Kidney tubule cell (primary cell): ENCODE measurements around the gene PTPN5.

Experiments used
- DNase-seq: peaks from one replicate; pipeline ENCODE4 v3.0.0-alpha.2; 2018; ENCODE audit warnings: low spot score

PTPN5 gene

GRCh38 chr11:18773104-18773503 is 18.5 kb downstream of the PTPN5 start:
- DNase-seq: no peak

GRCh38 chr11:18772211-18772610 is 19.4 kb downstream of the PTPN5 start:
- DNase-seq: peak; percentile 4

DNA sequence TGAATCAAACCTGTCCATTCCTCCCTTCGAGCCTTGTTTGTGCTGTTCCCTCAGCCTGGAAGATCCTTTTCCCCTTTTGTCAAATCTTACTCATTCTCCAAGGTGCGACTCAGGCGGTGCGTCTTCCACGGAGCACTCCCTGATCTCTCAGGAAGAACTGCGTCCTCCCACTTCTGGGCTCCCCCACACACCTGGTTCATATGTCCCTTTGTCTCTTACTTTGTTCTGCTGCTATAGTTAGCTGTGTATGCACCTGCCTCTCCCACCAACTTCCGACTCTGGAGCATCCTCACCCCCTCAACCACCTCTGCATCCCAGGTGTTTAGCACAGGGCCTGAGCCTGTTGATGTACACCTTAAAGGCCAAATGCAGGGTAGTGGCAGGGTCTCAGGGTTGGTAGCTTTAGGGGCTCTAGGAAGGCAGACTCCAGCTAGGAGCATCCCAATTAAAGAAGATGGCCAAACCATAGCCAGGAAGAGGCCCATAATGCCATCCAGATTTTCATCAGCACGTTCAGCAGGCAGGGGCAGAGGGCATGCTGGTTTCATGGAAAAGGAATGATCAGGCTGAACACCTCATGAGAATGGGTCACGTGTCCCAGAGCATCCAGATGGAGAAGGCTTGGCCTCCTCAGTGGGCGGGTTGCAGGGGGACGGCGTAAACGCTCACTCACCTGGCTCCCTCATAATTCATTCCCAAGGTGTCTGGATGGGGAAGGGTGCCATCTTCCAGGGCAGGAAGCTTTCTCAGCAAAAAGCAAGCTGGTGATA is 20.1 kb downstream of the PTPN5 start:
- DNase-seq: peak; percentile 84

DNA sequence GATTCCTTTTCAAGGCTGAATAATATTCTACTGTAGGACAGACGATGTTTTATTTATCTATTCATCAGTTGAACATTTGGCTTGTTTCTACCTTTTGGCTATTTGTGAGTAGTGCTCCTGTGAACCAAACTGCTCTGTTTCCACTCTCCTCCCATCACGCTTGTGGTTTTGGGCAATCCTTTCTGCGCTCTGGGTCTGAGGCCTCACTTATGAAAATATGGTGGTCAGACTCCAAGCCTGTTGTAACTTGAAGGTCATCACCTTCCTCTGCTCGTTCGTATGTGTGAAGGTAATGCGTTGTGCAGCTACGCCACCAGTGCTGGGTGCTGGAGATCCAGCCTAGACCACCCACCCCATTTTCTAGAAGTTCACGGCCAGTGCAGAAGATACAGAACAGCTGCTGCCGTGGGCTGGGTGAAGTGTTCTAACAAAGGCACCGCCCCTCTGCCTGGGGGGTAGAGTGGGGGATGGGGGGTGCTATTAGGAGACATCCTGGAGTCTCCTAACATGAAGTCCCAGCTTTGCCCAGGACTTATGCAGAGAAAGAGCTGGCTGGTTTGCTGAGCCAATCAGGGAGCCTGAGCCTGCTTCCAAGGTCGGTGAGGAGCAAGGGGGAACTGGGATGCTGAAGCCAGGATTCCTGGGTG is 21.0 kb downstream of the PTPN5 start:
- DNase-seq: no peak

DNA sequence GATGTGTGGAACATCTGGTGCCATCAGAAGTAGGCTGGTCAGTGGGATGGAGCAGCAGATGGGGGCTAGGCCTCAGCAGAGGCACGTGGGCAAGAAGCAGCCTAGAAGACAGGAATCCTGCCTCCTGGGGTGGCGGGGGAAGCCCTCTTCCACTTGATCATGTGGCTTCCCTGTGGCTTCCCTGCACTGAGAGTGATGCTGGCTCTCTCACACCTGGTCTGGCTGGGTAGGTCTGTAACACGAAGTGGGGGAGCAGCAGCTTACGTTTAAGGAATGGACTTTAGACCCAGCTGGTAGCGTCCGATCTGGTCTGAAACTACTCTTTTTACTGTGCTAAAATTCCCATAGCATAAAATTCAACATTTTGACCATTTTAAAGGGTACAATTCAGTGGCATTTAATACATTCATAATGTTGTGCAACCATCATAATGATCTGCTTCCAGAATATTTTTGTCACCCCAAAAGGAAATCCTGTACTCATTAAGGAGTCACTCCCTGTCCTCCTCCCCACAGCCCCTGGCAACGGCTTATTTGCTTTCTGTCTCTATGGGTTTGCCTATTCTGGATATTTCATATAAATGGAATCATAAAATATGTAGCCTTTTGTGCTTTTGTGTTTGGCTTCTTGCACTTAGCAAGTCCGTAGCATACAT is 21.7 kb downstream of the PTPN5 start:
- DNase-seq: peak; percentile 67

DNA sequence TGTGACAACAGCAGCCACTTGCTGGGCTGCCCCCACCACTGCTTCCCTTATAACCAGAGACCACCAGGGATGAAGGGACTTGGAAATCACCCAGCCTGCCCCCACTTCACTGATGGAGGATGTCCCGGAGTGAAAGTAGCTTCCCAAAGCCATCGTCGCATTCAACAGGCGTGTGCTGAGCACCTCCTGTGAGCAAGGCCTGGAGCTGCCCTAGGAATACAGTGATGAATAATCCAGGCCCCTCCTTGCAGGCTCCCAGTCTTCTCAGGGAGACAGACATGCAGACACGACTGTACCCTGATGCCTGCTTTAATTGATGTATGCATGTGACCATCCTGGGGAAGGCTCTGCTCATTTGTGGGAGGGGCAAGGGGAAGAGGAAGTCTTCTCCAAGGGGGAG is 22.6 kb downstream of the PTPN5 start:
- DNase-seq: peak; percentile 33

GRCh38 chr11:18768472-18768901 is 23.1 kb downstream of the PTPN5 start:
- peak; percentile 87 for DNase-seq

GRCh38 chr11:18766015-18766414 is 25.6 kb downstream of the PTPN5 start:
- no peak for DNase-seq

DNA sequence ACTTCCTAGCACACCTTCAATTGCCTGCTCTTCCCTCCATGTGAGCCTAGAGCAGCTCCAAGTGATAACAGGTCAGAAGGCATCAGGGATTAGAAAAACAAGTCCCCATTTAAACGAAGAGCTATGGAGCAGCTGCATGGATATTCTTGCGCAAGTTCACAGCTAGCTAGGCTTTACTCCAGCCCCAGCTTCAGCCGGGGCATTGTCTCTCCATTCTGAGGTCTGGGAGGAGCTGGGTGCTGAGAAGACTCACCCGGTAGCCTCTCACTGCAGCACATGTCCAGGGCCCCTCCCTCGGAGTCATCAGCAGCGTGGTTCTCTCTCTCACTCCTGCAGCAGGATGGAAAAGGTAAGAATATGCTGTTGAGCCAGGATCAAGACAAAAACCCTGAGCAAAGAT is 26.0 kb downstream of the PTPN5 start:
- DNase-seq: peak; percentile 3

DNA sequence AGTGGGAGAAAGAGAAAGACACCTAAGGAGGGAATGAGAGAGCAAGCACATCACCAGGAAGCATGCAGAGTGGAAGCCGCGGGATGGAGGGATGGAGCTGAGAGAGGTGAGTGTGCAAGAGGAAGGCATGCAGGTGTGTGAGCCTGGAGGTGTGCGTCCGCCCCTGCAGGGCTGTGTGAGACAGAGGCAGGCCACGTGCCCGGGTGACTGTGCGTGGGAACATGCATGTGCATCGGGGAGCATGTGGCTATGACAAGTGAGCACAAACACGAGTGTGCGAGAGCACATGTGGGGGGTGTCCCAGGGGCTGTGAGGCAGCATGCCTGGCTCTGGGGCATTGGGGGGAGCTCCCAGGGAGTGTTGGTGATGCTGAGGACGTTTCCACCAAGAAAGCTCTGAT is 29.9 kb downstream of the PTPN5 start:
- no peak for DNase-seq

GRCh38 chr11:18761144-18761543 is 30.5 kb downstream of the PTPN5 start:
- DNase-seq: no peak

DNA sequence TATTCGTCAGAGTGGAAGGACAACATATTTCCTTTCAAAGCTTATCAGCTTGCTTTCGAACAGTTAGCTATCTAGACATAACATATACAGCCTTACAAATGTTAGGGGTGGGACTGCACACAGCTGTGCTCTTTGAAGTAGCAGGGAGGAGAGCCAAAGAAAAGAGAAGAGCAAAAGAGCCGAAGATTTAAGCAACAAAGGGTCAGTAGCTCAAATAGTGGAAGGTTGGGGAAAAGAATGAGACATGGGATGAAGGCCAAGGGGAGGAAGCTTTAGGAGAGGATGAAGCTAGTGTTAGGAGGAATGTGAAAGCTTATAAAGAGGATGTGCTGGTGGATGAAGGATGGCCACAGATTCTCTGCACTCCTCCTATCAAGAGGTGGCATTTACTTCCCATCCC is 33.8 kb downstream of the PTPN5 start:
- DNase-seq: no peak

GRCh38 chr11:18756889-18757288 is 34.7 kb downstream of the PTPN5 start:
- no peak for DNase-seq

GRCh38 chr11:18754308-18754707 is 37.3 kb downstream of the PTPN5 start:
- peak; percentile 76 for DNase-seq

DNA sequence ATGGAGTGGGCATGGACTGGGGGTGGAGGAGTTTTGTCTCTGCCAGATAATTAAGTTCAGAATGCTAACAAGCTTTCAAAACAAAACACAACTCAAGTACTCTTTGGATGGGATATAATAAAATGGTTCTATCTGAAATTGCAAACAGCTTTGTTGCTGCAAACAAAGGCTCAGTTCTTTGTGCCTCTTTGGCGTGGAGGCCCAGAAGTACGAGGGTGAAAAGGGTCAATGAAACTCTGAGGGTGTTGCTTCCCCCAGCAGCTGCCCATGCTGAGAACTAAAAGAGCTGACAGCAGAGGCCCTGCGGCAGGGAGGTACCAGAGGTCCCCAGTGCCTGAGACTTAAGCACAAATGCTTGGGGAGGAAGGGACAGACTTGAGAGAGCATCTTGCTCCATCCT is 39.1 kb downstream of the PTPN5 start:
- no peak for DNase-seq

DNA sequence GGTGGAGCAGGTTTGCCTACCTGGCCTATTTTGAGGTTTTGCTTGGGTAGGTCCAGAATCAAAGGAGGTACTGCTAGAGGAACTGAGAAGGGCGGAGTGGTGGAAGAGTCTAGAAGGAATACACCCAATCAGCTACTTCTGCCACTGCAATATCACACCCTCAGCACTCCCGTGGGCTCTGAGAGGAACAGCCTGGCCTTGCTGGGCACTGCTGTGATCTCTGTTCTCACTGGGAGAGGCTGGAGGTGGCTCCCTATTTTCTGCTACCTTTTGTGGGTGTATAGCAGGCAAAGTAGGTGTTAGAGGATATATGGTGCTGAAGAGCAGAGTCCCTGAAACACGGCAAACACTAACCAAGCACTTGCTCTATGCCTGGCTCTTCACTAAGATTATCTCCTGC is 40.7 kb downstream of the PTPN5 start:
- DNase-seq: no peak

- DNase-seq: peak; percentile 77
These were observed 41.8 kb downstream of the PTPN5 start for GRCh38 chr11:18749681-18750319.

DNA sequence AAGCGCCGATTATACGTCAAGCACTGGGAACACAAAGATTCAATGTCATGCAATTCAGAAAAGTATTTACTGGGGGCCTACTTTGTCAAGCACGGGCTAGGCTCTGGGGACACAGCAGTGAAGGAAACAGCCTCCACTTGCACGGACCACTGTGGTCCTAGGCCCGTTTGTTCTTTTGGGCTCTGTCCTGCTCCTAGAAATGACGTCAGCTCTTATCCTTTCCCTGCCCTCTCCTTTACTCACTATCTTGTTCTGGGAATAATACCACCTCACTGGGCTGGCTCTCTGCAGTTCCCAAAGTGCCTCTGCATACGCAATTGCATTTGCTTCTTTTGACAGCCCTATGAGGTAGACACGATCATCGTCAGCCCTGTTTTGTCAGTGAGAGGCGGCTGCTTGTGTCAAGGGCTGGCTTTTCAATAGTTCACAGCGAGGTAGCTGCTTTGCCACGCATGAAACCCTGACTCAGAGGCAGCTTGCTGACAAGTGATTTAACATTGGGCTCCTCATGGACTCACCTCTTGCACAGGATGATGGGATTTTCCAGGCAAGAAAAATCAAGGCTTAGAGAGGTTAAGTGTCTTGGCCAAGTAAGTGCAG is 42.7 kb downstream of the PTPN5 start:
- peak; percentile 52 for DNase-seq

DNA sequence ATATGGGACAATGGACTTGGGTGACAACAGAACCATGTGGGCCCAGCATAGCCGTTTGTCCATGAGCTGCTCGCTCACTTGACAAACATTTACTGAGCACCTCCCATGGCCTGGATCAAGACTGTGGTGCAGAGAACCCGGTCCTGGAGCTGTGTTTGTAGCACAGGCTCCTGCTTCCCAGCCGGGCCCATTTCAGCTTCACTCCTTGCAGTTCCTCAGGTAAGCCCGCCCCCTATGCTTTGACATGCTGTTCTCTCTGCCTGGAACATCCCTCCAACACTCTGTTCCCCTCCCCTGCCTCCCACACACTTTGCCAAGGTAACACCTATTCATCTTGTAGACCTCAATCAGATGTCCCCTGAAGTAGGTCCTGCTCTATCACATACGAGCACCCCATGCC is 46.3 kb downstream of the PTPN5 start:
- no peak for DNase-seq

DNA sequence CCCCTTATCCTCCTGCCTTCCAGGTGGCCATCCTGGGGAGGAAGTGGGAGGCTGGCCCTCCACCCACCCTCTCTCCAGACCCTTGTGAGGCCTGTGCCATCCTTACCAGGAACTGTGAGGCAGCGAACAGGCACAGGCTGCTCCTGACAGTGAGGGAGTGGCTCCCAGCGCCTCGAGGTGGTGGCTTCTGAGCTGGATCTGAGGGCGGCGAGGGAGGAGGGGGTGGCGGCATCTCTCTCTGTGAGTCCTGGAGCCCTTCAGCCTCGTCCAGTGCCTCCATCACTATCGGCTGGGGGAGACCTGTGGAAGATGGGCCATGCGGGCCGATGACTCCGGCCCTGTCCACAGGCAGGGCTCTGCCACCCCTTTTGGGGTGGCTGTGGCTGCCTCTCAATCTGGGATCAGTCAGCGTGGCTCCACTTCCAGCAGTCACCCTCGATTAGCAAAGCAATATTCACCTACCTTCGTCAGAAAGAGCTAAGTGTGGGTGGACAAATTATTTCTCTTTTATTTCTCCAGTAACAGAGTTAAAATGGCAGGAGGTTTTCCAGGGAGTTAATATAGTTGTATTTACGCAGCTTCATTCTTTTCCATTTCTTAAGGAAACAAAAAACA is 47.6 kb downstream of the PTPN5 start:
- DNase-seq: no peak

- DNase-seq: no peak
These were observed 48.2 kb downstream of the PTPN5 start for GRCh38 chr11:18743365-18743764.

- no peak for DNase-seq
These were observed 49.8 kb downstream of the PTPN5 start for GRCh38 chr11:18741783-18742182.
